Mucosa of descending colon (tissue), 3 donors: ENCODE results near the gene QRICH1. TPM values are rescaled to one million over a fixed set of nuclear protein-coding genes. Genes with fewer than 3 reads are reported as not detected.

ENCODE experiments used
- ATAC-seq: fragments of 200-7000 bp; cut with Tn5 transposase; one replicate; pipeline ENCODE4 v1.9.1; 2020; ENCODE audit warnings: mild to moderate bottlenecking, moderate library complexity
- DNase-seq, 3 donors: peaks; one replicate each; pipeline ENCODE4 v3.0.0-alpha.2; 2020
- H3K36me3 ChIP-seq: fragments of 200-600 bp; one replicate; pipeline ENCODE4 v1.8.0; 2021; ENCODE audit warnings: low read depth, mild to moderate bottlenecking
- H3K4me1 ChIP-seq: fragments of 200-600 bp; one replicate; pipeline ENCODE4 v1.8.0; 2021; ENCODE audit warnings: low read depth, mild to moderate bottlenecking
- H3K4me3 ChIP-seq: fragments of 200-600 bp; one replicate; pipeline ENCODE4 v1.8.0; 2021; ENCODE audit warnings: mild to moderate bottlenecking
- H3K9me3 ChIP-seq: fragments of 200-600 bp; one replicate; pipeline ENCODE4 v1.8.0; 2021; ENCODE audit warnings: mild to moderate bottlenecking
- CTCF ChIP-seq: fragments of 200-600 bp; IDR thresholded peaks from one replicate; pipeline ENCODE4 v1.8.0; 2022; ENCODE audit warnings: antibody characterized with exemption, mild to moderate bottlenecking
- intact Hi-C, 2 donors: fragments of 100-400 bp; cut with DNase I in 1 of 2; cut with micrococcal nuclease in 1 of 2; formaldehyde crosslinking; loops; one replicate each; pipeline versions ENCODE4 v1.11.0 to v1.11.1; 2022; cut with DNase I, micrococcal nuclease
- total RNA-seq, 3 donors: library from RNA; stranded (reverse); fragmentation: NEBNext Ultra II Directional in 2 of 3; extraction: Animal tissue kit (Norgen Biotek cat#: 25700) in 2 of 3; gene quantifications; one replicate each; pipeline versions ENCODE4 v1.2.1 to v1.2.4, GENCODE V29; 2021 to 2023
- donor health status: DM: no; HTN: no; CAD: no; lungs with moderate emphysema.
- donor health status: DM: no; HTN: no; CAD: no.
- donor health status: DM: no; HTN: yes; CAD: no.

The QRICH1 gene
- total RNA-seq, 3 donors from 2014 or later: 73.0 to 104 (median 86.1) TPM

- ATAC-seq (peak; percentile 88), DNase-seq (peak; percentile 83 to 89 (median 88))
- TF ChIP-seq CTCF: no peak
- intact Hi-C loops: no loop called here
- H3K36me3 ChIP-seq: no peaks in the 10 kb centered on the region
- H3K4me3 ChIP-seq: peak overlapping the region; percentile 14
- H3K9me3 ChIP-seq: no peaks in the 10 kb centered on the region
- peaks cover 10% of the 10 kb centered on the region for H3K4me1 ChIP-seq
These were observed 39.5 kb upstream of the QRICH1 start for GRCh38 chr3:49133226-49133951.

GRCh38 chr3:49132437-49133225 lies 38.8 kb upstream of the QRICH1 start, which contains the start of gene LAMB2:
TSS of gene LAMB2 (minus strand) at chr3:49133050. CDS start at chr3:49132867, 183 bp downstream.
- TF ChIP-seq CTCF: no peak
- Histone ChIP-seq H3K9me3 (no peaks in the 10 kb centered on the region), H3K4me3 (peak within 1 kb of the TSS; percentile 22), H3K36me3 (no peaks in the 10 kb centered on the region), H3K4me1 (peaks cover 10% of the 10 kb centered on the region)
- peak; percentile 80 for ATAC-seq
- peak; percentile 72 to 81 (median 81) for DNase-seq
- intact Hi-C loops: no loop called here

- peak overlapping the region; percentile 22 for H3K4me3 ChIP-seq
- intact Hi-C loops: no loop called here
- DNase-seq: no peak
- ATAC-seq: no peak
- H3K9me3 ChIP-seq: no peaks in the 10 kb centered on the region
- peaks cover 10% of the 10 kb centered on the region for H3K4me1 ChIP-seq
- no peaks in the 10 kb centered on the region for H3K36me3 ChIP-seq
- no peak for TF ChIP-seq CTCF
These were observed 38.2 kb upstream of the QRICH1 start for GRCh38 chr3:49132073-49132436.

GRCh38 chr3:49131576-49131975 lies 37.7 kb upstream of the QRICH1 start:
- TF ChIP-seq CTCF: no peak
- DNase-seq (no peak), ATAC-seq (no peak)
- no peaks in the 10 kb centered on the region for H3K9me3 ChIP-seq
- intact Hi-C loops: no loop called here
- peaks cover 10% of the 10 kb centered on the region for H3K4me1 ChIP-seq
- H3K36me3 ChIP-seq: no peaks in the 10 kb centered on the region
- no peak overlapping the region for H3K4me3 ChIP-seq

- DNase-seq: no peak
- no peak for ATAC-seq
- TF ChIP-seq CTCF: no peak
- Histone ChIP-seq H3K4me1 (peaks cover 10% of the 10 kb centered on the region), H3K4me3 (no peak overlapping the region), H3K9me3 (no peaks in the 10 kb centered on the region), H3K36me3 (no peaks in the 10 kb centered on the region)
- intact Hi-C loops: no loop called here
These were observed 37.2 kb upstream of the QRICH1 start for GRCh38 chr3:49131040-49131439.
